Ramos (cell line): ENCODE results near the gene RC3H2.
"Not testable (repeated sequence)": the region's sequence is repeated elsewhere in the genome, so short reads cannot be mapped to it uniquely, and the experiment has no call there.

Source experiments
- in situ Hi-C: fragments of 300-500 bp; cut with MboI; formaldehyde crosslinking; loops from one replicate; pipeline ENCODE4 v1.14.3; 2022; ENCODE audit warnings: low sequenced_read_pairs; ENCODE audit not compliant: unreplicated experiment

RC3H2 gene

GRCh38 chr9:122852085-122852786 lies 52.9 kb downstream of the RC3H2 start:
- in situ Hi-C loops: not testable (repeated sequence)

DNA sequence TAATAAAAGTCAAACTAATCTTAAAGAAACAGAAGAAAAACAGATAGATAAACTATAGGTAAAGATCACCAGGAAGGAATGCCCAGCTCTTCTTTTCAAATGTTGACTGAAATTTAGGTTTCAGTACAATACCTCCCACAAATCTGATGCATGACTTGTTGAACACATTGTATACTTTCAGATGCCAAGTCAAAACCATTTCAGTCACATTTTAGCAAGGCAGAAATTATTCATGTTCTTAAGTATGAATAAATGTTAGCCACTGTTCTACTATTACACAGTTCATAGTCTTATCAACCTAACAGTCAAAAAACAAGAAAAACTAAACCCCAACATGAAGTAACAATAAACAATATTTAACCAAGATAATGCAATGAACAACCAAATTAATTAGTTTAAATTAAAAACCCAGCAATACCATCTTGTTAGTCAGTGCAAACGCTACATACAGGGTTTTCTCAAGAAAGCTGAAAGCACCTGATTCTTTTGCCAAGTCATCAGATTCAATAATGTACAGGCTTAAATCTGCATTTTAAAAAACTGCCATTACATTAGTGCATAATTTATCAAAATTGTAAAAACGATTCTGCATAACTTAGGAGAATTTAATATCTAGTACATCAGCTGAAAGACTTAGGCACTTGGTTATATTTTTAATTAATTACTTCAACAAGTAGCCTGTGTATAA lies 56.8 kb downstream of the RC3H2 start:
- in situ Hi-C loops: no loop called here

- in situ Hi-C loops: no loop called here
These were observed 58.7 kb downstream of the RC3H2 start for GRCh38 chr9:122846371-122846940.

DNA sequence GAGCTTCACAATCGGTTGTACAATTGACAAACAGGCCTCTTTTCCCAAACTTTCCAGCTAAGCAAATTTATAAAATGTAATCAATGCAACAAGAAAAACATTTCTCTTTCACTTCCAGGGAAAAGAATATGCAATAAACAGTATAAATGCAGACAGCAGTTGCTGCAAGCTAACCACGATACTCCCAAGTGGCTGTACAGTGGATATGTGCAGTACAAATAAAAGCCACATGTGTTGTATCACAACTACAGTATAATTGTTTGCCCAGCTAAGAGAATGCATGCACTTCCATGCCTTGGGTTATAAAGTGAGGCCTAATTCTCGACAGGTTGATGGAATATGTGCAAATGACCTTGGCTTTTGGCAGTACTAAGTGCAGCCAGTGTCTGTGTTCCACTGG lies 60.0 kb downstream of the RC3H2 start:
- in situ Hi-C loops: no loop called here

GRCh38 chr9:122844137-122844536 lies 61.0 kb downstream of the RC3H2 start:
- in situ Hi-C loops: no loop called here

DNA sequence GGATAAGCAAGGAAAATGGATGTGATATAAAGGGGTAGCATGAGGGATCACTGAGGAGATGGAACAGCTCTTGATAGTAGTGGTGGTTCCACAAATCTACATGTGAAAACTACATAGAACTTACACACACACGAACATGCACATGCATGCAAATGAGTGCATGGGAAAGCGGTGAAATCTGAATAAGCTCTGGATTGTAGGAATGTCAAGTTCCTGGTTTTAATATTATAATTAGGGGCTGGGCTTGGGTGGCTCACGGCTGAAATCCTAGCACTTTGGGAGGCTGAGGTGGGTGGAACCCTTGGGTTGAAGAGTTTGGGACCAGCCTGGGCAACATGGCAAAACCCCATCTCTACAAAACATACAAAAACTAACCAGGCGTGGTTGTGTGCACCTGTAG lies 63.7 kb downstream of the RC3H2 start:
- in situ Hi-C loops: no loop called here

GRCh38 chr9:122838441-122838840 lies 66.7 kb downstream of the RC3H2 start:
- in situ Hi-C loops: not testable (repeated sequence)

- in situ Hi-C loops: no loop called here
These were observed 67.8 kb downstream of the RC3H2 start for GRCh38 chr9:122837266-122837850.

DNA sequence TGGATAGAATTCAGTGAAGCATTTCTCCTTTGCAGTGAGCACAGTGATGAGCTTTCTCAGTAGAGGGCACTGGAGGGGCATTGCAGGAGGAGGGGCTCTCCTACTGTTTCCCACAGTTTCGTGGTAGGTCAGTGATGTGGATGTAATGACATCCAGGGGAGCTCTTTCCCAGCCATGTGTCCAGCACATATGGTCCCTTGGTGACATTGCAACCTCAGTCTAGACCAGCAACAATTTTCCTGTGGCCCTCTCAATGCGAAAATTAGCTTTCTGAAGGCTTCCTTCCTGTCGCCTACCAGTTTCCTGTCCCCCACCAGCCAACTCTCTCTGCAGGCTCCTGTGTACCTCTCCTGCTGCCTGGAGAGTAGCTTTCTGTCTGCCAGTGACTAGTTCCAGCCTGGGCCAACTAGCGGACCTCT lies 69.8 kb downstream of the RC3H2 start:
- in situ Hi-C loops: no loop called here

DNA sequence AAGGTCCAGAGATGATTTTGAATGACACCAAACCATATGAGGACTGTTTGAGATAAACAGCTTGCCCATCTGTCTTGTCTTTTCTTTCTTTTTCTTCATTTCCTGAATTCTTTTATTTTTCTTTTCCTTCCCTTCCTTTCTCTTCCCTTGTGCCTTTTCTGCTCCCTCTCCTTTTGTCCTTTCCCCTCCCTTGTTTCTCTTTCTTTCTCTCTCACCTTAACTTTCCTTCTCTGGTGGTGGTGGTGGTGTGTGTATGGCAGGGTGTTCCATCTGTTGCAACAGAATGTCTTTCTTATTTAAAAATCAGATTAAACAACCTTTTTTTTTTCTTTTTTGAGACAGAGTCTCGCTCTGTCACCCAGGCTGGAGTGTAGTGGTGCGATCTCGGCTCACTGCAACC lies 73.0 kb downstream of the RC3H2 start:
- in situ Hi-C loops: no loop called here

- in situ Hi-C loops: not testable (repeated sequence)
These were observed 76.2 kb downstream of the RC3H2 start for GRCh38 chr9:122828965-122829284.

DNA sequence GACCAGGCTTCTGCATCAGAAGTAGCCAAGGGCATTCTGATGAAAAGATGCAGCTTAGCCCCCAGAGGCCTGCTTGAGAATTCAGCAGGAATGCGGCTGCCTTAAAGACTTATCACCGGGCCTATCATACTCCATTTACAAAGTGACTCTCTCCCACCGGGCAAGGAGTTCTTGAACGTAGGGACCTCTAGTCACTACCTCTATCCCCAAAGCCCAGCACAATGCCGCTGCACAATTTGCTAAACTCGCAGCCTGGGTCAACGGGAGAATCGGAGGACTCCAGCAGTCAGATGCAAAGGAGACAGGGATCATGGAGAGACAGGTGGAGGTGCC lies 77.4 kb downstream of the RC3H2 start:
- in situ Hi-C loops: no loop called here

DNA sequence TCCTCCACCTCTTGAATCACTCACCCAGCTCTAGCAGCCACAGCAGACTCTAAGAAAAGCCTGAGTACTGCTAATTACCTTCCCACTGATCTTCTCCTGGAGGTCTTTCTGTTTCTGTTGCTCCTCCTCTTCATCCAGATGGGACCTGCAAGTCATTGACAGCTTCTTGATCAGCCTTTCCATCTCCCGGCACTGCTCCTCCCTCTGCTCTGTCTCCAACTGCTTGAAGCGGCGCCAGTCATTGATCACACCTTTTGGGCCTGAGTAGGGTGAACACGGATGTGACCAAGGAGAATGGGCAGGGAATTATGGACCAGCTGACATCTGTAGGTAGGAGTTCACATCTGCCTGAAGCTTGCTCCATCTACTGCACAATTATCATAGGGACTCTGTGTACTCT lies 82.2 kb downstream of the RC3H2 start:
- in situ Hi-C loops: loop anchor here (25.0 kb wide), 2 partner anchors 539 to 711 kb away; partner anchors contain the start of gene CRB2

DNA sequence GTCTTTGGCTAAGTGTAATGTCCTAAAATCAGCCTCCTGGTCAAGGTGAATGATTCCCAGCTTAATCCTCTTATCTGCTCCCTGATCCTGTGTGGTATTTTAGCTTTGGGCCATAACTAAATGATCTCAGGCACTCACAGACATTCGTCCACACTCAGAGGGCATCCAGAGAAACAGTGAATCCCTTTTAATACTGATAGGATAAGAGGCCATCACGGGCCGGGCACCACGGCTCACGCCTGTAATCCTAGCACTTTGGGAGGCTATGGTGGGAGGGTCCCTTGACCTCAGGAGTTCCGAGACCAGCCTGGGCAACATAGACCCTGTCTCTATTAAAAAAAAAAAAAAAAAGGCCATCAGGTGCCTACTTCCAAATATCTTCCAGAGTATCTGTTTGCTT lies 83.1 kb downstream of the RC3H2 start:
- in situ Hi-C loops: loop anchor here (25.0 kb wide), 2 partner anchors 540 to 710 kb away; partner anchors contain the start of gene CRB2

DNA sequence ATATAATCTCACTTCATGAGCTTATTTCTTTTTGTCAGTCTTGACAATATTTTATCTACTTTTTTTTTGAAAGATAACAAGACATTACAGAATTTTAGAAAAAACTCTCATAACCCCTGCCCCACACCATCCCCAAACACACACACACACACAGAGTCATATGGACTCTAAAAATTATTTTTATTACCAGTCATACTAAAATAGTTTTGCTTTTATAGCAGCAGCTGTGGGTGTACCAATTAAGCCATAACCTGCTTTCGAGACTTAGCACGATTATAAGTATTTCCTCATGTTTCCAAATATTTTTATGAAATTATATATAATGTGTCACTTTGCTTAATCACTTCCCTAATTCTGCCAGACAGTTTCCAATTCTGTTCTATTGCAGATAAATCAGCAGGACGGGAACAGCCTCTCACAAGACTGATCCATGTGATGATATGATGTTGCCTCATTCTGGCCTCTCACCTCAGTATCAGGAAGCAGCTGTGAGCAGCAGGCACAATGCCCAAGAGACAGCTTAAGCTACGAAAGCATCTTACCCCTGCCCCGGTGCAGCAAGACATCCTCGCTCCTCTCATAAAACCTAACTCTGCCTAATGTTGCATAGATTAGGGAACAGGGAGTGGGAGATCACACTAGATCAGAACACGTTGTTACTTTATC lies 83.7 kb downstream of the RC3H2 start:
- in situ Hi-C loops: loop anchor here (25.0 kb wide), 2 partner anchors 541 to 709 kb away; partner anchors contain the start of gene CRB2

GRCh38 chr9:122820490-122820845 lies 84.7 kb downstream of the RC3H2 start:
- in situ Hi-C loops: loop anchor here (25.0 kb wide), 2 partner anchors 542 to 708 kb away; partner anchors contain the start of gene CRB2

DNA sequence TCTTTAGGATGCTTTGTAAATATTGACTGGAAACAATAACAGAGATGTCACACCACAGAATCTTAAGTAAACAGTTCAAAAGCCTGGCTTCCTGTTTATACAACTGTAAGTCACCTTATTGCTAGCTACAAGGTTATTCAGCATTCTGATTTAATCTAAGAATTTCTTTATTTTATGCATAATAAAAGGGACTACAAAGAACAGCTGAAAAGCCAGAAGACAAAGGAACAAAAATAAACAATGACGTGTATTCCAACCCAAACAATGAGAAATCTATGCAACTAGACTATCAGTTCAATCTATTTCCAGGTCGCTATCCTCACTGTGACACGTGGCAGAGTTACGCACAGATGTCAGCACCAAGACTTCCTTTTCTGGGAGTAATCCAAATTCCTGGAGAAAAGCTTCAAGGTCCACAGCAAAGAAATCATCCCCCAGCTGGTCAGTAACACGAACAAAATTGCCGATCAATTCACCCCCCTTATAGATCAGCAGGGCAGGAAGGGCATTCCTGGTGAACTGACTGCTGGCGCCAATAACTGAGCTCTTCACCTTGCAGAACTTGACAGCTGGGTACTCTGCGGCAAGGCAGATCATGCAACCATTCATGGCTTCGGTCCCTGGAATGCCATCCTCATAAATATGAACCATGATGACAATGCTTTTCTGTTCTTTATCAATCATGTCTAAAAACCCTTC lies 85.2 kb downstream of the RC3H2 start:
- in situ Hi-C loops: loop anchor here (25.0 kb wide), 2 partner anchors 542 to 708 kb away; partner anchors contain the start of gene CRB2

GRCh38 chr9:122819326-122819725 lies 85.8 kb downstream of the RC3H2 start:
- in situ Hi-C loops: loop anchor here (25.0 kb wide), 2 partner anchors 543 to 707 kb away; partner anchors contain the start of gene CRB2

- in situ Hi-C loops: loop anchor here (25.0 kb wide), 2 partner anchors 546 to 704 kb away; partner anchors contain the start of gene CRB2
These were observed 88.8 kb downstream of the RC3H2 start for GRCh38 chr9:122816163-122816867.
